K562 (cell line): ENCODE results near the gene ATP6V0A1. TPM values are rescaled to one million over a fixed set of nuclear protein-coding genes. Genes with fewer than 3 reads are reported as not detected.
A peak's percentile ranks its signal among the peaks of the same experiment; 100 is the strongest.

Experiments used
- ATAC-seq: fragments of 200-7000 bp; cut with Tn5 transposase; 3 replicates; pipeline ENCODE4 v1.9.1; 2020; ENCODE audit warnings: moderate library complexity
- BruUV-seq: library from RNA; stranded (reverse); fragments of 400-500 nt; replicated peaks from 2 replicates; lab custom pipeline; 2021; lab: Mats Ljungman, UMichigan
- CTCF ChIA-PET: fragments of 300-600 bp; formaldehyde crosslinking; extraction: SDS; loops from one replicate; lab custom pipeline; 2021; ENCODE audit warnings: low intra/inter-chr PET ratio; lab: Yijun Ruan, JAX
- POLR2A ChIA-PET: fragments of 300-600, 350-650 bp; sonication (Branson Sonifier 250); formaldehyde crosslinking; extraction: SDS; loops from one replicate; lab custom pipeline; 2021; ENCODE audit warnings: antibody characterized with exemption, inconsistent platforms; lab: Yijun Ruan, JAX
- DNase-seq, 4 experiments: peaks; one replicate each; pipeline versions ENCODE4 v3.0.0 to v3.0.0-alpha.2; 2011 to 2018; ENCODE audit warnings: low spot score in 3 of 4, mixed read lengths in 3 of 4; ENCODE audit errors: extremely low read depth in 1 of 4
- FAIRE-seq: peaks from 2 replicates; lab custom pipeline; 2011; peaks lifted over from hg19 to GRCh38; lab: Jason Lieb, UNC
- H2AFZ ChIP-seq: 2 replicates; pipeline ENCODE4 v1.6.0; 2011; ENCODE audit warnings: low read depth, low read length, control low read depth, inconsistent platforms
- H3K27ac ChIP-seq: fragments of 200-600 bp; 3 replicates; pipeline ENCODE4 v1.8.0; 2011; ENCODE audit warnings: low read depth, mild to moderate bottlenecking, control low read depth, inconsistent platforms, low read length, moderate library complexity, mixed read lengths; ENCODE audit errors: extremely low read depth
- H3K27me3 ChIP-seq, 2 experiments: fragments of 300-600 bp in 1 of 2; 2 replicates in 1 of 2; 3 replicates in 1 of 2; pipeline versions ENCODE4 v1.6.0 to v1.8.0; 2011; ENCODE audit warnings: inconsistent platforms in 2 of 2, low read length in 2 of 2, mild to moderate bottlenecking in 1 of 2, mixed read lengths in 1 of 2, moderate library complexity in 1 of 2; ENCODE audit not compliant: control insufficient read depth in 2 of 2, insufficient read depth in 2 of 2
- H3K36me3 ChIP-seq: fragments of 300-600 bp; 3 replicates; pipeline ENCODE4 v1.8.0; 2011; ENCODE audit warnings: mild to moderate bottlenecking, low read length, inconsistent platforms; ENCODE audit not compliant: control insufficient read depth, insufficient read depth
- H3K4me1 ChIP-seq, 2 experiments: fragments of 200-600 bp in 1 of 2; replicated peaks in 1 of 2; 2 replicates in 1 of 2; 3 replicates in 1 of 2; pipeline versions ENCODE4 v1.5.1 to v1.8.0; 2011; ENCODE audit warnings: inconsistent platforms in 2 of 2, low read length in 2 of 2, mild to moderate bottlenecking in 1 of 2, mixed read lengths in 1 of 2, moderate library complexity in 1 of 2; ENCODE audit not compliant: control insufficient read depth in 2 of 2, insufficient read depth in 2 of 2
- H3K4me2 ChIP-seq: 2 replicates; pipeline ENCODE4 v1.6.1; 2011; ENCODE audit warnings: low read length, control low read depth, inconsistent platforms, mixed read lengths; ENCODE audit not compliant: insufficient read depth
- H3K4me3 ChIP-seq: fragments of 200-600 bp; sonication (generic), shearing (Covaris generic); 2 replicates; pipeline ENCODE4 v1.5.1; 2016; ENCODE audit warnings: control low read depth, inconsistent platforms
- H3K79me2 ChIP-seq: fragments of 200-600 bp; 3 replicates; pipeline ENCODE4 v1.8.0; 2011; ENCODE audit warnings: low read length, inconsistent platforms; ENCODE audit not compliant: control insufficient read depth, insufficient read depth
- H3K9ac ChIP-seq, 2 experiments: 2 replicates each; pipeline versions ENCODE4 v1.6.0 to v1.6.1; 2011; ENCODE audit warnings: low read depth in 2 of 2, low read length in 2 of 2, control low read depth in 1 of 2, inconsistent platforms in 1 of 2, mild to moderate bottlenecking in 1 of 2, mixed read lengths in 1 of 2; ENCODE audit not compliant: insufficient read depth in 1 of 2
- H3K9me1 ChIP-seq: one replicate; pipeline ENCODE4 v1.6.0; 2011; ENCODE audit warnings: inconsistent platforms, mild to moderate bottlenecking, low read length, moderate library complexity; ENCODE audit not compliant: control insufficient read depth, insufficient read depth
- H3K9me3 ChIP-seq: replicated peaks from 2 replicates; pipeline ENCODE4 v1.5.1; 2011; ENCODE audit warnings: low read depth, low read length, inconsistent platforms; ENCODE audit not compliant: control insufficient read depth, insufficient read depth
- H4K20me1 ChIP-seq: replicated peaks from 2 replicates; pipeline ENCODE4 v1.6.1; 2011; ENCODE audit warnings: low read length, inconsistent platforms, mixed read lengths; ENCODE audit not compliant: control insufficient read depth, insufficient read depth
- POLR2G ChIP-seq: fragments of 200-400 bp; formaldehyde crosslinking; IDR thresholded peaks from 2 replicates; pipeline ENCODE4 v1.6.1; 2017; ENCODE audit warnings: low read depth, mild to moderate bottlenecking, antibody characterized with exemption, low read length, moderate library complexity
- RB1 ChIP-seq: fragments of 450-650 bp; IDR thresholded peaks from 2 replicates; pipeline ENCODE4 v1.6.1; 2017; ENCODE audit warnings: low read depth, mild to moderate bottlenecking
- RBFOX2 ChIP-seq: fragments of 200-400 bp; formaldehyde crosslinking; IDR thresholded peaks from 2 replicates; pipeline ENCODE4 v1.6.1; 2017; ENCODE audit warnings: low read depth, mild to moderate bottlenecking, low read length, moderate library complexity
- RBM22 ChIP-seq: fragments of 200-400 bp; formaldehyde crosslinking; IDR thresholded peaks from 2 replicates; pipeline ENCODE4 v1.6.1; 2018; ENCODE audit warnings: low read length, low read depth; ENCODE audit not compliant: poor library complexity, severe bottlenecking
- ZBTB33 ChIP-seq: sonication (generic); formaldehyde crosslinking; IDR thresholded peaks from 2 replicates; pipeline ENCODE4 v1.8.1; 2023; ENCODE audit warnings: mild to moderate bottlenecking, missing genetic modification reagents
- WGBS: fragments of 100-300 bp; shearing (Covaris generic); methylation state at CpG from one replicate; pipeline ENCODE4 v1.1.6; 2016; ENCODE audit warnings: low coverage, mixed read lengths; ENCODE audit not compliant: insufficient coverage; ENCODE audit errors: missing lambda C conversion rate; 5-methylcytosine and 5-hydroxymethylcytosine counted together
- in situ Hi-C: fragments of 300-500 bp; cut with MboI; formaldehyde crosslinking; loops from 4 replicates; pipeline ENCODE4 v1.15.0; 2018; ENCODE audit warnings: inconsistent platforms, mixed read lengths
- intact Hi-C: fragments of 100-400 bp; cut with micrococcal nuclease; formaldehyde crosslinking; loops from 2 replicates; pipeline ENCODE4 v1.14.2; 2022
- polyA plus RNA-seq, 8 experiments: library from polyadenylated mRNA; depleted of rRNA in 4 of 8; stranded (reverse) in 5 of 8; unstranded in 3 of 8; fragments of >200 nt; fragmentation: Nextera tagmentation in 2 of 8; fragmentation: Illumina TruSeq in 1 of 8; extraction: Ambion mirVana in 2 of 8; extraction: Trizol in 1 of 8; gene quantifications; 2 replicates each; pipeline versions ENCODE4 v1.2.1 to v1.2.3, GENCODE V29; 2011 to 2014; ENCODE audit warnings: inconsistent platforms in 1 of 8, missing spikeins in 1 of 8
- total RNA-seq, 7 experiments: library from RNA; depleted of rRNA in 6 of 7; stranded (reverse); fragments of >200 nt in 6 of 7; fragmentation: Illumina TruSeq in 2 of 7; extraction: Trizol in 2 of 7; gene quantifications; 2 replicates each; pipeline versions ENCODE4 v1.2.1 to v1.2.3, GENCODE V29; 2011 to 2021; ENCODE audit warnings: low replicate concordance in 1 of 7

Gene ATP6V0A1
- total and polyA plus RNA-seq, 9 of the 15 experiments (the other 6 are each of a cell fraction or from before 2014, with no cell fraction given), result 11.8 to 158 (median 75.5) TPM

GRCh38 chr17:42543190-42544079 is 84.8 kb downstream of the ATP6V0A1 start:
- peaks cover 33% of the 10 kb centered on the region; the same call in 2 of the 3 replicates for H3K36me3 ChIP-seq
- H3K27me3 ChIP-seq, result no peaks in the 10 kb centered on the region
- no peak overlapping the region for H3K27ac ChIP-seq
- FAIRE-seq (no peak), DNase-seq (peak in 1 of 4 experiments; percentile 5), ATAC-seq (no peak)
- BruUV-seq, result no TSS peak
- H3K4me1 ChIP-seq, result peaks cover 8 to 38% of the 10 kb centered on the region in 2 experiments; a peak in 4 of 5 replicates
- no peaks in the 10 kb centered on the region for H4K20me1 ChIP-seq
- no peak overlapping the region for H2AFZ ChIP-seq
- TF ChIP-seq ZBTB33 (CRISPR knock-in tag) (peak; percentile 84), RB1 (no peak), RBM22 (peak; percentile 29), RBFOX2 (peak; percentile 49), POLR2G (peak; percentile 63)
- ChIA-PET POLR2A (interaction anchor here (0.7 kb wide), 2 partner anchors 65 to 226 kb away, joined by 3 read pairs; no protein-coding TSS in a partner anchor), CTCF (no interaction called here)
- H3K9me3 ChIP-seq, result no peaks in the 10 kb centered on the region
- 92% methylated on average over 36 of the region's 39 CpGs for WGBS
- no peak overlapping the region for H3K4me2 ChIP-seq
- intact Hi-C loops, result no loop called here
- H3K9me1 ChIP-seq, result no peaks in the 10 kb centered on the region
- in situ Hi-C loops, result no loop called here
- no peak overlapping the region for H3K4me3 ChIP-seq
- no peaks in the 10 kb centered on the region for H3K79me2 ChIP-seq
- H3K9ac ChIP-seq, result no peak overlapping the region; a peak in 1 of 4 replicates
